Measurements from ENCODE around the gene ATP4A.

Gene ATP4A

DNA sequence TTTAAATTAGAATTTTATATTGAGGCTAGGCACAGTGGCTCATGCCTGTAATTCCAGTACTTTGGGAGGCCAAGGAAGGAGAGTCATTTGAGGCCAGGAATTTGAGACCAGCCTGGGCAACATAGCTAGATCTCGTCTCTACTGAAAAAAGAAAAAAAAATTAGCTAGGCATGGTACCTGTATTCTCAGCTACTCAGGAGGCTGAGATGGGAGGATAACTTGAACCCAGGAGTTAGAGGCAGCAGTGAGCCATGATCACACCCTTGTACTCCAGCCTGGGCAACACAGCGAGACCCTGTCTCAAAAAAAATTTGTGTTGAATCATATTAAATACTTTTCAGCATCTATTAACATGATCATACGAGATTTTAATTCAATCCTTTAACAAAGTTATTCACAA, 27.4 kb upstream of the ATP4A start:
- no peak for DNase-seq (ENCODE audit: low read depth)
- no peak for TF ChIP-seq POLR2A (IDR thresholded peaks at IDR 0.05; ENCODE audit: extremely low read depth, insufficient read length)
- no peak overlapping the region for H3K4me3 ChIP-seq (ENCODE audit: low read depth, low read length)

GRCh38 chr19:35587321-35587720, 23.9 kb upstream of the ATP4A start:
- no peak overlapping the region for H3K4me3 ChIP-seq (ENCODE audit: low read depth, low read length)
- TF ChIP-seq MYC (IDR thresholded peaks at IDR 0.05; ENCODE audit: low read depth, low read length) (no peak), MAX (IDR thresholded peaks at IDR 0.05; ENCODE audit: low read depth, low read length) (no peak)
- no peak for DNase-seq (ENCODE audit: low read depth)

DNA sequence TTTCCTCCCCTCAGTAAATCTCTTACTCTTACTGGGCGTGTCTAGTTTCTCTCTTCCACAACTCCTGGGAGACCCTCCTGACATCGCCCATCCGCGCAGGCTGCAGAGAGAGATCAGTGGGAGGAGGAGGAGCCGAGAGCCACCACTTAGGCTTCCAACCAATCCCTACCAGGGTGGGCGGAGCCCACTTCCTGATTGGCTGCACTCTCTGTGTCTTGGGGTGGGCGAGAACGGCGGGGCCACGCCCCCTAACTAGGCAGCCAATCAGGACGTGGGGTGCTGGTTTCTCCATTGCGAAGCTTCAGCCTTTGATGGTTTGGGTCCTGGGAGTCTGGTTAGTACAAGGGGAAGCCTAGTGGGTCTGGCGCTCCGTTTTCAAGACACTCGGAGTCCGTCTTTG, 22.4 kb upstream of the ATP4A start, which contains the start of gene PMIS2:
Gene PMIS2 (plus strand): TSS at position 326 of the 400 bp plus-strand sequence. CDS start 87 bp downstream, outside the sequence.
- DNase-seq (ENCODE audit: low read depth) = peak; percentile 19
- no peak within 1 kb of the TSS for H3K4me3 ChIP-seq (ENCODE audit: low read depth, low read length)
- TF ChIP-seq POLR2A (IDR thresholded peaks at IDR 0.05; ENCODE audit: extremely low read depth, insufficient read length) = no peak
- no peak for TF ChIP-seq MYC (IDR thresholded peaks at IDR 0.05; ENCODE audit: low read depth, low read length)
- no peak for TF ChIP-seq MAX (IDR thresholded peaks at IDR 0.05; ENCODE audit: low read depth, low read length)
- TF ChIP-seq, protein P1, sequence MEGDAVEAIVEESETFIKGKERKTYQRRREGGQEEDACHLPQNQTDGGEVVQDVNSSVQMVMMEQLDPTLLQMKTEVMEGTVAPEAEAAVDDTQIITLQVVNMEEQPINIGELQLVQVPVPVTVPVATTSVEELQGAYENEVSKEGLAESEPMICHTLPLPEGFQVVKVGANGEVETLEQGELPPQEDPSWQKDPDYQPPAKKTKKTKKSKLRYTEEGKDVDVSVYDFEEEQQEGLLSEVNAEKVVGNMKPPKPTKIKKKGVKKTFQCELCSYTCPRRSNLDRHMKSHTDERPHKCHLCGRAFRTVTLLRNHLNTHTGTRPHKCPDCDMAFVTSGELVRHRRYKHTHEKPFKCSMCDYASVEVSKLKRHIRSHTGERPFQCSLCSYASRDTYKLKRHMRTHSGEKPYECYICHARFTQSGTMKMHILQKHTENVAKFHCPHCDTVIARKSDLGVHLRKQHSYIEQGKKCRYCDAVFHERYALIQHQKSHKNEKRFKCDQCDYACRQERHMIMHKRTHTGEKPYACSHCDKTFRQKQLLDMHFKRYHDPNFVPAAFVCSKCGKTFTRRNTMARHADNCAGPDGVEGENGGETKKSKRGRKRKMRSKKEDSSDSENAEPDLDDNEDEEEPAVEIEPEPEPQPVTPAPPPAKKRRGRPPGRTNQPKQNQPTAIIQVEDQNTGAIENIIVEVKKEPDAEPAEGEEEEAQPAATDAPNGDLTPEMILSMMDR (IDR thresholded peaks at IDR 0.05; ENCODE audit: low read depth, low read length) = no peak

GRCh38 chr19:35582760-35583159, 19.3 kb upstream of the ATP4A start:
- TF ChIP-seq POLR2A (IDR thresholded peaks at IDR 0.05; ENCODE audit: extremely low read depth, insufficient read length) = no peak
- no peak overlapping the region for H3K4me3 ChIP-seq (ENCODE audit: low read depth, low read length)
- no peak for DNase-seq (ENCODE audit: low read depth)

GRCh38 chr19:35578707-35579106, 15.2 kb upstream of the ATP4A start:
- DNase-seq (ENCODE audit: low read depth) = no peak
- H3K4me3 ChIP-seq (ENCODE audit: low read depth, low read length) = no peak overlapping the region
- TF ChIP-seq POLR2A (IDR thresholded peaks at IDR 0.05; ENCODE audit: extremely low read depth, insufficient read length) = no peak
- TF ChIP-seq MAX (IDR thresholded peaks at IDR 0.05; ENCODE audit: low read depth, low read length) = no peak
- TF ChIP-seq MYC (IDR thresholded peaks at IDR 0.05; ENCODE audit: low read depth, low read length) = no peak
- TF ChIP-seq, protein P1 (IDR thresholded peaks at IDR 0.05; ENCODE audit: low read depth, low read length) = no peak

DNA sequence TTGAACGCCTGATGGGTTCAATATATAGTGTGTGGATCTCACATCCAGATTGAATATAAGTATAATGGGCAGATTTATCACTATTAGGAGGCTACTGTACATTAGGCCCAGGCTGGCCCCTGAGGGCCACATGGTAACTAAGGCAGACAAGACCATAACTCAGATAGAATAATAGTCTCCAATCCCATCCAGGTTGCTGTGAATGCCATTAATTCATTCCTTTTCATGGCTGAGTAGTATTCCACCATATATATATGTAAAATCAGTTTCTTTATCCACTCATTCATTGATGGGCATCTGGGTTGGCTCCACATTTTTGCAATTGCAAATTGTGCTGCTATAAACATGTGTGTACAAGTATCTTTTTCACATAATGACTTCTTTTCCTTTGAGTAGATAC, 14.5 kb upstream of the ATP4A start:
- TF ChIP-seq MAX (IDR thresholded peaks at IDR 0.05; ENCODE audit: low read depth, low read length) (no peak), POLR2A (IDR thresholded peaks at IDR 0.05; ENCODE audit: extremely low read depth, insufficient read length) (no peak), MYC (IDR thresholded peaks at IDR 0.05; ENCODE audit: low read depth, low read length) (no peak)
- TF ChIP-seq, protein P1 (IDR thresholded peaks at IDR 0.05; ENCODE audit: low read depth, low read length) = no peak
- H3K4me3 ChIP-seq (ENCODE audit: low read depth, low read length) = no peak overlapping the region
- DNase-seq (ENCODE audit: low read depth) = no peak

DNA sequence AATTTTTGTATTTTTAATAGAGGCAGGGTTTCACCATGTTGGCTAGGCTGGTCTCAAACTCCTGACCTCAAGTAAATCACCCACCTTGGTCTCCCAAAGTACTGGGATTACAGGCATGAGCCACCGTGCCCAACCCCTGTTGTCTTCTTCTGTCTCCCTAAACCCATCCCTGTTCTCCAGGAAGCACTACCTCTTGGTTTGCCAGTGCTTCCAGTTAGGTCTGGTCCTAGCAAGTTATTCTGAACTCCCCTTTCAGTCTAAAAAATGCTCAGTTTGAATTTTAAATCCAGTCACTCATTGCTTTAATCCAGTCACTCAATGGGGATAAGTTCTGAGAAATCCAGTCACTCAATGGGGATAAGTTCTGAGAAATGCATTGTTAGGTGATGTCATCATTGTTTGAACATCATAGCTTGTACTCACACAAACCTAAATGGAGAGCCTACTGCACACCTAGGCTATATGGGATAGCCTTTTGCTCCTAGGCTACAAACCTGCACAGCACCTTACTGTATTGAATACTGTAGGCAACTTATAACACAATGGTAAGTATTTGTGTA, 8.0 kb upstream of the ATP4A start:
- DNase-seq (ENCODE audit: low read depth) = no peak
- H3K4me3 ChIP-seq (ENCODE audit: low read depth, low read length) = no peak overlapping the region
- TF ChIP-seq, protein P1 (IDR thresholded peaks at IDR 0.05; ENCODE audit: low read depth, low read length) = no peak
- TF ChIP-seq MAX (IDR thresholded peaks at IDR 0.05; ENCODE audit: low read depth, low read length) = no peak
